ENCODE results near the gene ABCF3. TPM values are rescaled to one million over a fixed set of nuclear protein-coding genes. Genes with fewer than 3 reads are reported as not detected.

Gene ABCF3
- total RNA-seq, 1 donor from 2014 or later, result 67.4 TPM

DNA sequence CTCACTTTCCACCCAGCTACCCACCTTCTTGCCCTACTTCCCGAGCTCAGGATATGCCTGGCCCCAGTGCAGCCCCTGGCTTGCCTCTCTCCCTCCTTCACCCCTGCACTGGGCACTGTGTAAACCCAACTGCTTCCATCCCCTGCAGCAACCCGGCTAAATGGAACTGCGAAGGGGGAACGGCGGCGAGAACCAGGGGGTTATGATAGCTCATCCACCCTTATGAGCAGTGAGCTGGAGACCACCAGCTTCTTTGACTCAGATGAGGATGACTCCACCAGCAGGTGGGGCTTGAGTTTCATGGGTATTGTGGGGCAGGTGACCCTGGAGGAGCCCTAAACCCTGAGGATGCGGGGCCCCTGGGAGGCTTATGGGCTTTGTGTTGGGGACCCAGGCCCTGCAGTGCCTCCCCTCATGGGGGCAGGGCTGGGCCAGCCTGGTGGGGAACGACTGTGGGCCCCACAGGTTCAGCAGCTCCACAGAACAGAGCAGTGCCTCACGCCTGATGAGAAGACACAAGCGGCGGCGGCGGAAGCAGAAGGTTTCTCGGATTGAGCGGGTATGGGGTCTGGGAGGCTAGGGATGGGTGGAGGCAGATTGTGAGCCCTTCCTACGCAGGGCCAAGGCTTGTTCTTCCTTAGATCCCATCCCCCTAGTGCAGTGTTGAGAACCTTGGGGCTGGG, 21.2 kb upstream of the ABCF3 start:
- DNase-seq (ENCODE audit: low spot score) (no peak), ATAC-seq (no peak)
- intact Hi-C loops (cut with DNase I), result no loop called here

GRCh38 chr3:184165543-184165942, 20.5 kb upstream of the ABCF3 start:
- DNase-seq (ENCODE audit: low spot score) (no peak), ATAC-seq (no peak)
- intact Hi-C loops (cut with DNase I), result no loop called here

DNA sequence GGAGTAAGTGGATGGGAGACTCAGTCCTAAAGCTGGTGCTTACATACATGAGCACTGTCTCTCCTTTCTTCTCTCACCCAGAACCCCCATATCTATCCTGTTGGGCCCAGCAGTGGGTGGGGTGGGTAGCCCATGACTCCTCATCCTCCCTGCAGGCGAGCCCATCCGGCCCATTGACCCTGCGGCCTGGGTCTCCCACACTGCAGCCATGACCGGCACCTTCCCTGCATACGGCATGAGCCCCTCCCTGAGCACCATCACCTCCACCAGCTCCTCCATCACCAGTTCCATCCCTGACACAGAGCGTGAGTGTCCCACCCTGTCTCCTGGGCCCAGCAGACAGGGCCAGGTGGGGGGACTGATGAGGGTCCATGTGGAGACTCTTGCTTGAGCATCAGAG, 19.3 kb upstream of the ABCF3 start:
- intact Hi-C loops (cut with DNase I), result no loop called here
- DNase-seq (ENCODE audit: low spot score) (no peak), ATAC-seq (no peak)

- DNase-seq (ENCODE audit: low spot score), result peak; percentile 45
Measured at GRCh38 chr3:184167786-184168185, 18.2 kb upstream of the ABCF3 start.

GRCh38 chr3:184168363-184169120, 17.5 kb upstream of the ABCF3 start:
- intact Hi-C loops (cut with DNase I), result no loop called here
- DNase-seq (ENCODE audit: low spot score) (peak; percentile 57), ATAC-seq (peak; percentile 13)

More at GRCh38 chr3:184167786-184168185, 18.2 kb upstream of the ABCF3 start:
- intact Hi-C loops (cut with DNase I), result no loop called here
- no peak for ATAC-seq

DNA sequence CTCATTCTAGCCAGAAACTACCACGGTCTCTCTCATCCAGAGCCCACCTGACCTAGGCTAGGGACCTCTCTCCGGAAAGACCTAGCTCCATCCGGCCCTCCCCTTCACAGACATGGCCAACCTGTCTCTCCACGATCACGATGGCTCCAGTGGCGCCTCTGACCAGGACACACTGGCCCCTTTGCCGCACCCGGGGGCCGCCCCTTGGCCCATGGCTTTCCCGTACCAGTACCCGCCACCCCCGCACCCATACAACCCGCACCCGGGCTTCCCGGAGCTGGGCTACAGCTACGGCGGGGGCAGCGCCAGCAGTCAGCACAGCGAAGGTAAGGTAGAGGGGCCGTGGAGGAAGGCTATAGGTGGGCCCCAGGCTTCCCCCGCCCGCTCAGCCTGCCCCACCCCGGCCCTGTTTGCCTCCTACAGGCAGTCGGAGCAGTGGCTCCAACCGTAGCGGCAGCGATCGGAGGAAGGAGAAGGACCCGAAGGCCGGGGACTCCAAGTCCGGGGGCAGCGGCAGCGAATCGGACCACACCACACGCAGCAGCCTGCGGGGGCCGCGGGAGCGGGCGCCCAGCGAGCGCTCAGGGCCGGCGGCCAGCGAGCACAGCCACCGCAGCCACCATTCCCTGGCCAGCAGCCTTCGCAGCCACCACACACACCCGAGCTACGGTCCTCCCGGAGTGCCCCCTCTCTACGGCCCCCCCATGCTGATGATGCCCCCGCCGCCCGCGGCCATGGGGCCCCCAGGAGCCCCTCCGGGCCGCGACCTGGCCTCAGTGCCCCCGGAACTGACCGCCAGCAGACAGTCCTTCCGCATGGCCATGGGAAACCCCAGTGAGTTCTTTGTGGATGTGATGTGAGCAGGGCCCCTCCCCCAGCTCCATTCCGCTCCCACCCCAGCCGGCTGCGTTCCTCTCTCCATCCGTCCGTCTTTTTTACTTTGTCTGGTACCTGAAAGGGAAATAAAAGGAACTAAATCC, 15.8 kb upstream of the ABCF3 start:
- DNase-seq (ENCODE audit: low spot score) (peak; percentile 59), ATAC-seq (no peak)
- intact Hi-C loops (cut with DNase I), result no loop called here

GRCh38 chr3:184171562-184171961, 14.4 kb upstream of the ABCF3 start:
- peak; percentile 50 for DNase-seq (ENCODE audit: low spot score)
- ATAC-seq, result no peak
- intact Hi-C loops (cut with DNase I), result no loop called here

DNA sequence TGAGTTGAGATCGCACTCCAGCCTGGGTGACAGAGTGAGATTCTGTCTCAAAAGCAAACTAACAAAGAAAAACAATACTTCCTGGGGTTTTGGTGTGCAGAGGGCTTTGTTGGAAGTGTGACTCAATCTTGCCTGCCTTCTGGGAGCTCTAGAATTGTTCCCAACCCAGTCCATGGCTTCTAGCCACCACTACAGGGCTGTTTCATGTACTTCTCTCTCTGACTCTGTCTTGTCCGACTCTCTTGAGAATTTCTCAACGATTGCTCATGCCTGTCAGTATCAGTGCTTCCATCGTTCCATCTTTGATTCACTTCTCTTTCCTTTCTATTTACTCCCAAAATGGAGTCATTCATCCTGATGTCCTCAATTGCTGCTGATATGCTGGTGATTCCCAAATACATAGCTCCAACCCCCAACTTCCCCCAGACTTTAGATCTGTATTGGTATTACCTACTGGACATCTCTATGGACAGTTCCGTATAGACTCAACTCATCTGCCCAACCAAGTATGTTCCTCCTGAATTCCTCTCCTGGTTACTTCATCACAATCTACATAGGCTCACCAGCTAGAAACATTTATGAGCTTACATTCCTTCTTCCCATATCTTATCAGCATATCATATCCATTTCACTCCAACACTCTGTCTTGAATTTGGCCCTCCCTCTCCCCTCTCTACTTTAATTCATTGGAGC, 13.2 kb upstream of the ABCF3 start:
- DNase-seq (ENCODE audit: low spot score) (peak; percentile 14), ATAC-seq (no peak)
- intact Hi-C loops (cut with DNase I), result no loop called here

DNA sequence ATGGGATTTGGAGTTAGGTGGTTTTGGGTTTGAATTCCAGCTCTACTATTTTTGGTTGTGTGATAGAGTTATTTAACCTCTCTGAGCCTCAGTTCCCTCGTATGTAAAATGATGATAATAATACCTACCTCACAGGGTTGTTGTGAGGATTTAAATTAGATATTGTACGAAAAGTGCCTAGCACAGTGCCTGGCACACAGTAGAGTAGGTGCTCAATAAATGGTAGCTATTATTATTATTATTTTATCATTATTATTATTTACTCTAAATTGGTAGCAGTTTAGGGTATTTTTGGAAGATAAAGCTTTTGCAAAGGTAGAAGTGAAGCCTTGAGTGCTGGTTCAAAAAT, 12.7 kb upstream of the ABCF3 start:
- intact Hi-C loops (cut with DNase I), result no loop called here
- no peak for ATAC-seq
- no peak for DNase-seq (ENCODE audit: low spot score)

- ATAC-seq (no peak), DNase-seq (ENCODE audit: low spot score) (no peak)
- intact Hi-C loops (cut with DNase I), result no loop called here
Measured at GRCh38 chr3:184174284-184174645, 11.7 kb upstream of the ABCF3 start.

- ATAC-seq (peak; percentile 95), DNase-seq (ENCODE audit: low spot score) (peak; percentile 98)
- intact Hi-C loops (cut with DNase I), result no loop called here
Measured at GRCh38 chr3:184174646-184175492, 11.1 kb upstream of the ABCF3 start, which contains the start of gene AP2M1. Gene AP2M1, plus strand, starts transcription at chr3:184174855. Its CDS starts 2,139 bp downstream, at chr3:184176994.

DNA sequence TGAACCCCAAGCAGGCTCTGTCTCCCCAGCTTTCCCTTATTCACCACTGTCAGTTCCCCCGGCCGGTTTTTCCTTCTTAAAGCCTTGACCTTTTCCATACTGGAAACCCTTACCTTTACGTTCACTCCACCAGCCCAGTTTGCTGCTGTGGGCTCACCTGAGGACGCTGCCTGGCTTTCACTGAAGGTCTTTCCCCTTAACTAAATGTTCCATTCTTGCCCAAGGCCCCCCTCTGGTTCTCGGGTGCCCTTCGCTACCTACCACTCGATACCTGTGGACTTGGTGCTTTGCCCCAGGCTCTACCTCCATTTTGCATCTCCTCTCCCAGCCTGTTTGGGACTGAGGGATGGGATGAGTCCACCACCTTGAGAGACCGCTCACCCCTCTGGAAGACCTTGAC, 10.5 kb upstream of the ABCF3 start:
- ATAC-seq (no peak), DNase-seq (ENCODE audit: low spot score) (no peak)
- intact Hi-C loops (cut with DNase I), result no loop called here

DNA sequence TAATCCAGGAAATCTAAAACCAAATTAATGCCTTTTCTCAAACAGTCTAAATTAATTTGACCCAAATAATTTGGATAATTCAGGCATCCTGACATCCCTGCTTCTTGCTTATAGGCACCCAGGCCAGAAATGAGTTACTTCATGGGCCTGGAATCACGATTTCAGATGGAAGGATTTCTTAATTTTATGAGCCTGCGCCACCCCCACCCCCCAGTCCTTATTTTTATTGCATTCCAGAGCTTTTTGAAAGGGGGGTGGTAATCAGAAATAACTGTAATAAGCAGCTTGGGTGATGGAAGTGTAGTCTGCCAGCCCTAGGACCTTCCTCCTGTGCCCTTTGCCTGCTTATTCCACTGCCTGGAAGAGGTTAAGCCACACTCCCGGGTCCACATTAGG, 10.0 kb upstream of the ABCF3 start:
- DNase-seq (ENCODE audit: low spot score) (no peak), ATAC-seq (no peak)
- intact Hi-C loops (cut with DNase I), result no loop called here

DNA sequence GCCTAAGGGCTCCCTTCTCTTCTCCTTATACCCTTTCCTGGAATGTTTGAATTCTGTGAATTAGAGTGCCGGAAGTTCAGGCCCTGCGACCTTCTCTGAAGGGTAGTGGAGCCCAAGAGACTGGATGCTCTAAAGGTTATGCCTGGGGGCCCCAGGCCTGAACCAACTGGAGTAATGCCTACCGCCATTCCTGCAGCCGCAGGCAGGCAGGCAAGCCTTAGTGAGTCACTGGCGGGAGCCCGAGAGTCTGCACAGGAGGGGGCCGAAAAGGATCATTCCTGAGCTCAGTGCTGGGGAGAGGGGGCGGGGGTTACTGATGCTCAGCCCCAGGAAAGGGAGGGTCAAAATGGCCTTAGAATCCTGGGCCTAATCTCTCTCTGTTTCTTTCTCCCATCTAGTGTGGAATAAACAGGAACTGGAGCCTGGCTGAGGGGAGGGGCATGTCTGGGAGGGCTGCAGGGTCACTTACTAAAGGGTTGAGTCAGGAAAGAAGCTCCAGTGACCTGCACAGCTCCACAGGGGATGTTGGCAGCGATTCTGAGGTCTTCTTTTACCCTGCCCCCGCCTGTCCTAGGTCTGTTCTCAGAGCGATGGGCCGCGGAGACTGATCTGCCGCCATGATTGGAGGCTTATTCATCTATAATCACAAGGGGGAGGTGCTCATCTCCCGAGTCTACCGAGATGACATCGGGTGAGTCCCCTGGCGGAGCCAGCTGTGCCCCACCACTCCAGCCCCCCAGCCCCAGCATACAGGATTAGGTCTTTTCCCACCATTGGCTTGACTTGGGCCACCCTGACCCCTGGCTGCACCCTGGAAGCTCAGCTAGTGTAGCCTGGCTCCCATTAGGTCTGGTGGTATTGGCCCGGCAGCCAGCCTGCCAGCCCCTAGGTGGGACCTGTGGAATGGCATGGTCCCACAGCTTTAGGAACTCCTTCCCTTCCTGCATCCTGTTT, 9.3 kb upstream of the ABCF3 start:
- intact Hi-C loops (cut with DNase I), result no loop called here
- peak; percentile 82 for DNase-seq (ENCODE audit: low spot score)
- ATAC-seq, result peak; percentile 63

- DNase-seq (ENCODE audit: low spot score) (no peak), ATAC-seq (no peak)
- intact Hi-C loops (cut with DNase I), result no loop called here
Measured at GRCh38 chr3:184177331-184177731, 8.7 kb upstream of the ABCF3 start.

GRCh38 chr3:184177767-184178306, 8.2 kb upstream of the ABCF3 start:
- no peak for DNase-seq (ENCODE audit: low spot score)
- intact Hi-C loops (cut with DNase I), result no loop called here

More at GRCh38 chr3:184177767-184178306, 8.2 kb upstream of the ABCF3 start:
- no peak for ATAC-seq

Measured in sciatic nerve (tissue), 2 donors.